HG02642 (cell line): ENCODE measurements around the gene RNF144A.

Experiments used
- ATAC-seq: cut with Tn5 transposase; IDR thresholded peaks from one replicate; pipeline ENCODE4 v1.9.1; 2021; ENCODE audit warnings: mild to moderate bottlenecking; ENCODE audit not compliant: unreplicated experiment, poor library complexity

The RNF144A gene

GRCh38 chr2:7016601-7017211 is 99.5 kb downstream of the RNF144A start:
- ATAC-seq = no peak

GRCh38 chr2:7017671-7018281 is 100.6 kb downstream of the RNF144A start:
- no peak for ATAC-seq

- ATAC-seq = no peak
These were observed 101.1 kb downstream of the RNF144A start for GRCh38 chr2:7018282-7018701.

GRCh38 chr2:7018767-7019166 is 101.6 kb downstream of the RNF144A start:
- no peak for ATAC-seq

GRCh38 chr2:7019191-7019590 is 102.0 kb downstream of the RNF144A start:
- no peak for ATAC-seq

- no peak for ATAC-seq
These were observed 102.8 kb downstream of the RNF144A start for GRCh38 chr2:7020059-7020458.

GRCh38 chr2:7020468-7020867 is 103.3 kb downstream of the RNF144A start:
- ATAC-seq = no peak

GRCh38 chr2:7020939-7021470 is 103.8 kb downstream of the RNF144A start:
- ATAC-seq = no peak

- no peak for ATAC-seq
These were observed 105.5 kb downstream of the RNF144A start for GRCh38 chr2:7022492-7023385.

GRCh38 chr2:7023542-7023941 is 106.3 kb downstream of the RNF144A start:
- no peak for ATAC-seq

- no peak for ATAC-seq
These were observed 107.0 kb downstream of the RNF144A start for GRCh38 chr2:7024261-7024660.

GRCh38 chr2:7025082-7025481 is 107.9 kb downstream of the RNF144A start:
- ATAC-seq = no peak

GRCh38 chr2:7026742-7027141 is 109.5 kb downstream of the RNF144A start:
- no peak for ATAC-seq

- no peak for ATAC-seq
These were observed 110.2 kb downstream of the RNF144A start for GRCh38 chr2:7027411-7027810.

GRCh38 chr2:7027956-7028655 is 110.9 kb downstream of the RNF144A start:
- ATAC-seq = no peak

GRCh38 chr2:7028846-7029245 is 111.6 kb downstream of the RNF144A start:
- ATAC-seq = no peak

GRCh38 chr2:7029291-7030059 is 112.3 kb downstream of the RNF144A start:
- no peak for ATAC-seq

GRCh38 chr2:7030810-7031209 is 113.6 kb downstream of the RNF144A start:
- ATAC-seq = no peak

- ATAC-seq = no peak
These were observed 114.5 kb downstream of the RNF144A start for GRCh38 chr2:7031547-7032245.
